HG02884 (cell line): ENCODE measurements around the gene ISCA1.
A peak's percentile ranks its signal among the peaks of the same experiment; 100 is the strongest.

Experiments
- ATAC-seq: cut with Tn5 transposase; IDR thresholded peaks from one replicate; pipeline ENCODE4 v1.9.1; 2021; ENCODE audit warnings: mild to moderate bottlenecking, moderate library complexity; ENCODE audit not compliant: unreplicated experiment

Gene ISCA1

GRCh38 chr9:86286278-86286677, 3.9 kb upstream of the ISCA1 start:
- ATAC-seq: no peak

DNA sequence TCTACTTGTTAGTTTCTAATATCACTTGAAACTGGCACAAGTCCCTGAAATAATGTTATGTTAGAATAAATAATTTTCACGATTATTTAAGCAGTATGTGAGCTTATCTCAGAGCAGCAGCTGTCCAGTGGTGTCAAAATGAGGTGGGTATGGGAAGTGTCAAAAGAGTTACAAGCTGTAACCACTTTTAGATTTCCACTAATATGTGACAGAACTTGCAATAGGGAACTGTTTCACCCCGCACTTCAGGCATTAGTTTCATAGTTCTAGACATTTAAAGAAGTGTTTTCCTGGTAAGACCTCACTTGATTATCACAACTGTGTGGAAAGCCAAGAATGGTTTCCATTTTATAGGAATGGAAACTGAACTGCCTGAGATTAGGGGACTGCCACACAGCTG, 2.9 kb upstream of the ISCA1 start:
- ATAC-seq: no peak

DNA sequence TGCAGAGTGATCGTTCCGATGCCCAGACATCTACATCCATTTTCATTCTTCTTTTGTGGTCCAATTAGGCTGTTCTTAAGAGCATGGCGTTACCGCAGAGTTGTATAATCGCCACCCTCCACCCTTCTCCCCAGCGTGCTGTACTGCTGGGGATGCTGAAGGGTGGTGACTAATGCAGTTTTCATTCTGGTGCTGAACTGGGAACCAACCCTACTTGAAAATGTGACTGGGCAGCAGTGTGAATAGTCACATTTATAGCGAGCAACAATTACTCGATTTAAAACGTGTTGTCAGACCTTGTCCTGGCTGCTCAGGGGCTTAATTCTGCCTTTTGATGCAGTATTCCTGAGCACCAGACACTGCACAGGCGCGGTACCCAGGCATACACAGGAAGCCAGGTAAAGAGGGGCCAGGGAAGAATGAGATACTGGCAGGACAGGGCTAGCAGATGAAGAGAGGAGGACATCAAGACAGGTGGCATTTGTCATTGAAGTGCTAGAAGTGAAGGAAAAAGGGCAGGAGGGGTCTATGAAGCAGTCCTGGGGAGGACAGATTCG, 719 bp upstream of the ISCA1 start:
- peak; percentile 12 for ATAC-seq

GRCh38 chr9:86281593-86282076, 703 bp downstream of the ISCA1 start:
- ATAC-seq: peak; percentile 22

DNA sequence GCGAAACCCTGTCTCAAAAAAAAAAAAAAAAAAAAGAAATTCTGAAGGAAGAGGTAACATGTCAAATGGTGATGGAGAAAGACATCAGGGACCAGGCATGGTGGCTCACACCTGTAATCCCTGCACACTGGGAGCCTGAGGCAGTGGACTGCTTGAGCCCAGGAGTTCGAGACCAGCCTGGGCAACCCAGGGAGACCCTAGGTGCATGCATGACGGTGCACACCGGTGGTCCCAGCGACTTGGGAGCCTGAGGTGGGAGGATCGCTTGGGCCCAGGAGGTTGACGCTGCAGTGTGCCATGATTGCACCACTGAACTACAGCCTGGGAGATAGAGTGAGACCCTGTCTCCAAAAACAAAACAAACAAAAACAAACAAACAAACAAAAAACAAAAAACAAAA, 1.8 kb downstream of the ISCA1 start:
- no peak for ATAC-seq

DNA sequence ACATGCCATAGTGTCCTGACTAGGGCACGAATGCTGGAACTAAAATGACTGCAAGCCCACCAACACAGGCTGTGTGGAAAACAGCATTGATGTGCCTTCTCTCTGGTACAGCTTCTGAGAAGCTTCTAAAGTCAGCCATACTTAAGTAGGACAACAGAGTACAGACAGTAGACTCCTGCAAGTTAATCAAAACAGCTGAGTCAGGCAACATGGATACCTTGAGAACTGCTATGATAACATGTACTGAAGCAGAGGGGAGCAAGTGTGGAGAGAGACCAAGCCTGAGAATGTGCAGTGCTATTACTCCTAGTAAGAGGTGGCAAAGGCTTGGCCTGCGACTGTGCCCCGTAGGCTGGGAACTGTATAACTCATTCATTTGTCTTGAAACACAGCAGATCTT, 2.5 kb downstream of the ISCA1 start:
- ATAC-seq: no peak

- ATAC-seq: no peak
These were observed 5.3 kb downstream of the ISCA1 start for GRCh38 chr9:86277072-86277471.

GRCh38 chr9:86275962-86276361, 6.4 kb downstream of the ISCA1 start:
- no peak for ATAC-seq

DNA sequence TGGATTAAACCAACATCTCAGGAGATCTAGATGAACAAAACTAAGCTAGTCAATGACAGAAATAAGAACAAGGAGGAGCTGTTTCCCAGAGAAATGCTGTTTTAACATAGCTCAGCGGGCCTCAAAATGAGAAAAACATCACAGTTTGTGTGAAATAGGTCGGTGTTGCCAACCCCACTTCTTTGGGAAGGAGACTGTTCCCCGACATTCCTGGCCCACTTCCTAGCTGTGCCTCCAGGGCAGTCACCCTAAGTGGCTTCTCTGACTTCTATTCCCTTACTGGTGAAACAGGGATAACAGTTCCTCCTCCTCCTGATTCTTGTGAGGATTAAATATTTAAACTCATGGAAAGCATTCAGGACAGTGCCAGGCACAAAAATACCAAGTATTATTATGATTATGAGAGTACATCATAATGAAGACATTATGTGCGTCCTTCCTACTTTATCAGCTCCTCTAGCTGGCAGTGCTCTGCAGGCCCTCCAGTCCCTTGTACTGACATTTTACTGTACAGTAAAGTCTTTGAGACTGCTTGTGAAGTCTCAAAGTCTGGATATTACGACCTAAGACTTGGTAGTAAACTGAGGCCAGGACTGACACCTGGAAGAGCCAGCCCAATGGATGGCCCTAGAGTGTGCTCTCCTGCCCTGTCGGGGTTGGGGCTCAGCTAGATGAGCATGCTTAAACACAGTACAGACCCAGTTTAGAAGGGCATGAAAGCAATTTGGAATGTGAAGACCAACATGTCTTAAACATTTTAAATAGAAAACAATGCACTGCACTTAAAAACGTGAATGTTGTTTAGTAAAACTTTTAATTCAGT, 7.3 kb downstream of the ISCA1 start:
- no peak for ATAC-seq

- no peak for ATAC-seq
These were observed 10.1 kb downstream of the ISCA1 start for GRCh38 chr9:86272221-86272620.

DNA sequence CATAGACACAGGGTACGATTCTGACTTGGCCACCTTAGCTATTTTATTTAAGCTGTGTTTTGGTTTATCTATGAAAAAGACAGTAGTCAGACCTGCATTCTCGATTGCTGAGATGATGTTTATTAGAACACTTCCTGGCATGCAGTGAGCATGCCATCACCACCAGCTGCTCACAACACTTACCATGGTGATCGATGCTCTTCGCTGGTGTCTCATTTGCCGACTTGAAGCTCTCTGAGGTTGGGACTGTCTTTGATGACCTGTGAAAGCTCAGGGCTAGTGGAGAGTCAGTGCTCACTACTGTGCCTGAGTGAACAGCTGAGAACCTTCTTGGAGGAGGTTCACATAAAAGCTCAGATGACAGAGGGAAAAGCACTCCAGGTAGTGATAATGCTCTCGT, 18.5 kb downstream of the ISCA1 start:
- ATAC-seq: no peak

GRCh38 chr9:86262492-86262891, 19.8 kb downstream of the ISCA1 start:
- no peak for ATAC-seq

- no peak for ATAC-seq
These were observed 22.8 kb downstream of the ISCA1 start, which contains the start of gene C9orf153 for GRCh38 chr9:86259557-86259956. Gene C9orf153, minus strand, starts transcription at chr9:86259657. Its CDS starts 30,054 bp downstream, at chr9:86229603.

- ATAC-seq: no peak
These were observed 24.9 kb downstream of the ISCA1 start for GRCh38 chr9:86257391-86257790.

DNA sequence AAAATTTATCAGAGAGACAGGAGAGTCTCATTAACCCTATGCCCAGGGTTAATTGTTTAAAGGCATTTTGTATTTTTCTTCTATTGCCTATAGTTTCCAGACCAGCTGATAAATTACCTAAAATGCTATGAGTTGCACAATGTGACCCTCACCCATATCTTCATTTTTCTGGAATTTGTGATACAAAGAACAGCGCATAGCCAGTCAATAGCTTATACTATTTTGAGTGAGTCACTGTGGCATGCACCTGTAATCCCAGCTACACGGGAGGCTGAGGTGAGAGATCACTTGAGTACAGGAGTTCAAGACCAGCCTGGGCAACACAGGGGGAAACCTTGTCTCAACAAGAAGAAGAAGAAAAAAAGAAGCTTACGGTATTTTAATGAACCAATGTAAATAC, 25.7 kb downstream of the ISCA1 start:
- ATAC-seq: no peak

GRCh38 chr9:86253577-86253976, 28.8 kb downstream of the ISCA1 start:
- no peak for ATAC-seq

DNA sequence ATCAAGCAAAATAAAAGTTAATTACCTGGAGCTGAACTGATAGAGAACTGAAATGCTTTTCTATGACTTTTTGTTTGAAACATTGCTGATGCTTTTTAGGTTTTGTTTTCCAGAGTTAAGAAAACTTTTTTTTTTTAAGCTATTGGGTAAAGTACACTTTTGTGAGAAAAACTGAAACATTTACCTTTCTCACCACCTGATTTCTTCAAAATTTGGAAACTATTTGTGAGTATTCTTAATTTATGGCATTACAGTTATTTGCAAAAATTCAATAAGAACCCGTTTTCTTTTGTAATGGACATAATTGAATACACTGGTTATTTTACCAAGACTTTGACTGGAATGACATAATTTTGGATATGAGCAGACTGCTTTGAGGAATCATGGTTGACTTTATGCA, 29.5 kb downstream of the ISCA1 start:
- no peak for ATAC-seq

GRCh38 chr9:86250123-86250522, 32.2 kb downstream of the ISCA1 start:
- ATAC-seq: no peak

DNA sequence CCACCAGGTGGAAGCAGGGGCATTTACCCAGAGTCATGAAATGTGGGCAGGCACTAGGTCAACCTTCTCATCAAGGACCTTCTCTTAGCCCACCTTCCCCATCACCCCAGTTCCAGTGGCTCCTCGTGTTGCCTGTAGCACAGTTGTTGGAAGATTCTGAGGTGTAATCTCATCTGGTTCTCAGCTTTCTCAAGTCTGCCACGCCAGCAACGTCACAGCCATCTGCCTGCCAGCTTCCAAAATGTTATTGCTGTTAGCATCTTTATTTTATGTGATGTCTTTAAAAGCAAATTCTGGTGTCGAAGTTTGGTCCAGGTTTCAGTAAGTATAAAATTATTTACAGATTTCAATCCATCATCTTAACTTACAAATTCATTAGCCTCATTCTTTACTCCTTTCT, 33.6 kb downstream of the ISCA1 start:
- no peak for ATAC-seq

DNA sequence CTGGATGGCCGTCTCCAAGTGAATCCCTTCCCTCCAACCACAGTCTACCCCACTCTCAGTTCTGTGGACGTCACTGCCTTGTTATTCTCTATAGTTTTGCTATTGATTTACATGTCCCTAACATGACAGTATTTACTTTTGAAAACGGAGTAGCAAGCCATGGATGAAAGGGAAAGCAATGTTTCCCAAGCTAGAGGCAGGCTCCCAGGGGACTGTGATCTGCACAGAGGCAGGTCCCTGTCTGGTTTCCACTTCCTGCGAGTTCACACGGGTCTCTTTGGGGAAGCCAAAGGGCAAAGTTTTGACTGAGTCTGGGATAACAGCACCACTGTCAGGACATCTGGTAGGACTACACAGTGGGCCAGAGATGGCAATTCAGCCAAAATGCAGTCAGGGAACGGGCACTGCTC, 35.6 kb downstream of the ISCA1 start:
- ATAC-seq: peak; percentile 72

- ATAC-seq: no peak
These were observed 40.3 kb downstream of the ISCA1 start for GRCh38 chr9:86242071-86242470.

DNA sequence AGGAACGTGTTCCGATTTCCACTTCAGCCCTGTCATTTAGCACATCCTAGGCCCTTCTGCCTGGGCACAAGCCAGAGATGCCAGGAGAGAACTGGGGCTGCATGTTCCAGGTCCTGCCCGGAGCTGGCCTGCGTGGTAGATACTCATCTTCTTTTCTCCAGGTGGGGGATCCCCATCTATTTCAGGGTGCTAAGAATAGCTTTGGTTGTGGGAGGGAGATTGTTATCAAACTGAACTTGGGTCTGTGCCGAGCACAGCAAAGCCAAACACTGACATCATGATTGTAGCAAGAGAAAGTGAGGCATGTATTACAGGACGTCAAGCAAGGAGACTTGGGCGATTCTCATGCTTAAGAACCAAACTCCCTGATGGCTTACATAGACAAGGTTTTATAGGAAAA, 41.1 kb downstream of the ISCA1 start:
- no peak for ATAC-seq
